Measurements from ENCODE around the gene CPLX3. TPM values are rescaled to one million over a fixed set of nuclear protein-coding genes. Genes with fewer than 3 reads are reported as not detected.
A peak's percentile ranks its signal among the peaks of the same experiment; 100 is the strongest.

Gene CPLX3
- total RNA-seq, 1 donor from 2014 or later: not detected

- peak overlapping the region; percentile 86 for H3K27ac Mint-ChIP-seq
- no peaks in the 10 kb centered on the region for H3K27me3 Mint-ChIP-seq
- no peak for DNase-seq (ENCODE audit: extremely low spot score, unreplicated experiment)
- H3K9me3 Mint-ChIP-seq: no peaks in the 10 kb centered on the region
- no peak for TF ChIP-seq CTCF (conservative IDR thresholded peaks at IDR 0.05)
- H3K4me1 Mint-ChIP-seq (ENCODE audit: unreplicated experiment): peaks cover 57% of the 10 kb centered on the region
- H3K36me3 Mint-ChIP-seq: no peaks in the 10 kb centered on the region
- H3K4me3 Mint-ChIP-seq: peak overlapping the region; percentile 89
These were observed 45.6 kb upstream of the CPLX3 start for GRCh38 chr15:74780523-74781430.

GRCh38 chr15:74781431-74782258 is 44.8 kb upstream of the CPLX3 start, which contains the start of gene CSK:
Gene CSK (plus strand): TSS chr15:74782080. CDS start chr15:74798298, 16,218 bp downstream.
- peak; percentile 73 for TF ChIP-seq CTCF (conservative IDR thresholded peaks at IDR 0.05)
- H3K27ac Mint-ChIP-seq: peak within 1 kb of the TSS; percentile 82
- H3K4me3 Mint-ChIP-seq: peak within 1 kb of the TSS; percentile 90
- no peaks in the 10 kb centered on the region for H3K9me3 Mint-ChIP-seq
- H3K36me3 Mint-ChIP-seq: no peaks in the 10 kb centered on the region
- peak; percentile 87 for DNase-seq (ENCODE audit: extremely low spot score, unreplicated experiment)
- peaks cover 55% of the 10 kb centered on the region for H3K4me1 Mint-ChIP-seq (ENCODE audit: unreplicated experiment)
- no peaks in the 10 kb centered on the region for H3K27me3 Mint-ChIP-seq

GRCh38 chr15:74782259-74783071 is 44.0 kb upstream of the CPLX3 start:
- Mint-ChIP-seq H3K9me3 (no peaks in the 10 kb centered on the region), H3K36me3 (no peaks in the 10 kb centered on the region), H3K4me3 (peak overlapping the region; percentile 90), H3K4me1 (ENCODE audit: unreplicated experiment) (peaks cover 51% of the 10 kb centered on the region), H3K27me3 (no peaks in the 10 kb centered on the region), H3K27ac (peak overlapping the region; percentile 61)
- no peak for TF ChIP-seq CTCF (conservative IDR thresholded peaks at IDR 0.05)
- no peak for DNase-seq (ENCODE audit: extremely low spot score, unreplicated experiment)

- Mint-ChIP-seq H3K4me1 (ENCODE audit: unreplicated experiment) (peaks cover 51% of the 10 kb centered on the region), H3K27me3 (no peaks in the 10 kb centered on the region), H3K27ac (peak overlapping the region; percentile 61)
These were observed 43.2 kb upstream of the CPLX3 start for GRCh38 chr15:74783072-74783807.

More at GRCh38 chr15:74783072-74783807, 43.2 kb upstream of the CPLX3 start:
- H3K9me3 Mint-ChIP-seq: no peaks in the 10 kb centered on the region
- H3K36me3 Mint-ChIP-seq: no peaks in the 10 kb centered on the region
- peak overlapping the region; percentile 90 for H3K4me3 Mint-ChIP-seq
- DNase-seq (ENCODE audit: extremely low spot score, unreplicated experiment): no peak
- TF ChIP-seq CTCF (conservative IDR thresholded peaks at IDR 0.05): no peak

Data from type B pancreatic cell (in vitro differentiated cells).